SK-N-MC (cell line): ENCODE data around the gene GAPT.

ENCODE experiments used
- DNase-seq: peaks from one replicate; pipeline ENCODE4 v3.0.0-alpha.2; 2011; ENCODE audit warnings: low read depth, low spot score
- H3K27ac ChIP-seq: fragments of 200-600 bp; sonication (generic); 2 replicates; pipeline ENCODE4 v1.5.1; 2016; ENCODE audit warnings: mixed run types
- H3K36me3 ChIP-seq: fragments of 200-600 bp; sonication (generic); 2 replicates; pipeline ENCODE4 v1.6.1; 2017; ENCODE audit warnings: antibody characterized with exemption, low read length, mixed read lengths; ENCODE audit not compliant: insufficient read depth
- H3K4me3 ChIP-seq: fragments of 200-600 bp; sonication (generic); 2 replicates; pipeline ENCODE4 v1.5.1; 2016
- H3K9ac ChIP-seq: fragments of 200-600 bp; sonication (generic); 2 replicates; pipeline ENCODE4 v1.8.0; 2017; ENCODE audit warnings: mixed run types, mixed read lengths; ENCODE audit not compliant: insufficient read length
- H3K9me3 ChIP-seq: fragments of 200-600 bp; sonication (generic); 2 replicates; pipeline ENCODE4 v1.6.1; 2017; ENCODE audit warnings: low read depth, mild to moderate bottlenecking, antibody characterized with exemption, low read length, moderate library complexity, mixed read lengths
- EZH2 ChIP-seq: fragments of 200-600 bp; sonication (generic); IDR thresholded peaks from one replicate; pipeline ENCODE4 v1.6.1; 2017; ENCODE audit warnings: antibody characterized with exemption
- FOXP2 ChIP-seq: optimal IDR thresholded peaks from 2 replicates; pipeline ENCODE3; 2011; ENCODE audit warnings: mild to moderate bottlenecking, moderate library complexity; ENCODE audit not compliant: insufficient read depth; ENCODE audit errors: extremely low read length, control extremely low read depth
- POLR2AphosphoS5 ChIP-seq: IDR thresholded peaks from 2 replicates; pipeline ENCODE4 v1.6.1; 2012; ENCODE audit warnings: mild to moderate bottlenecking, low read depth, low read length, borderline replicate concordance

Gene GAPT

DNA sequence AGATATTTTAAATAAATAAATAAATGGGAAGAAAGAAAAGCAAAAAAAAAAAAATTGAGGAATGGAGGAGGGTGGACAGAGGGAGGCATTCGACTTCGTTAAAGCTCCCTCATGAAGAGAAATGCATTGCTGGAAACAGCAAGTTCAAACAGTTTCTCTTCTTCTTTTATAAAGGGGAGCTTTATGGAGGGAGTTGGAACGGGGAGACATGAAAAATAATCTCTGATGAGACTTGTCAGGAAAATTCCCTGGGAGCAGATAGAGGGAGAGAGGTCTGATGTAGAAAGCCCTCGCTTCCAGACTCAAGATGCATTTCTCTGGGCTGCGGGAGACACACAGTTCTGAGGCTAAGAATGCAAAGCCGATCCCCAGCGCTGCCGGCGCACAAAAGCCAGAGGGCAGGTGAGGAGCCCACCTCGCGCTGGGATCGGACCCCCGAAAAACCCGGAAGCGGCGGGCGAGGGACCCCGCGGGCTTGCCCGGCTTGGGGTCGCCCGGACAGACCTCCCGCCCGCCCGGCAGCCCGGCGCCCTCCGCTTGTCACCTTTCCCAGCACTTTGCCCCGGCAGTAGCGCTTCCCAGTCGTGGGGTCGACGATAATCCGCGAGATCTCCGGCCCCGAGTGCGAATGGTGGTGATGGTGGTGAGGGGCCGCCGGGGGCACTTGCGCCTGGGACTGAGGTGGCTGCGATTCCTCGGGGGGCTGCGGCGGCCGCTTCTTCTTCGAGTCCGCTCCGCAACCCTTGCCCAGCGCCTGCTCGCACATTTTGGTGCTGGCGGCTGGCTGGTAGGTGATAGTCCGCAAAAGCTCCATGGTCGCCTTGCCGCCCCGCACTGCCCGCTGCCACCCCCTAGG lies 31.9 kb upstream of the GAPT start:
- Histone ChIP-seq H3K36me3 (no peaks in the 10 kb centered on the region), H3K27ac (no peak overlapping the region), H3K9ac (peak overlapping the region; percentile 67), H3K9me3 (no peaks in the 10 kb centered on the region), H3K4me3 (peak overlapping the region; percentile 82)
- TF ChIP-seq POLR2AphosphoS5 (no peak), FOXP2 (no peak), EZH2 (no peak)
- DNase-seq = no peak

- H3K4me3 ChIP-seq = peak within 1 kb of the TSS; percentile 82
- H3K9ac ChIP-seq = peak within 1 kb of the TSS; percentile 67
- H3K36me3 ChIP-seq = no peaks in the 10 kb centered on the region
- no peak for DNase-seq
- peak; percentile 37; the same call in 1 of the 2 replicates for TF ChIP-seq POLR2AphosphoS5
- TF ChIP-seq FOXP2 = no peak
- H3K27ac ChIP-seq = no peak within 1 kb of the TSS
- no peaks in the 10 kb centered on the region for H3K9me3 ChIP-seq
Measured at GRCh38 chr5:58460002-58460731, 31.1 kb upstream of the GAPT start, which contains the start of gene PLK2. Gene PLK2 (minus strand): TSS chr5:58460086. CDS start chr5:58459959, 127 bp downstream.

DNA sequence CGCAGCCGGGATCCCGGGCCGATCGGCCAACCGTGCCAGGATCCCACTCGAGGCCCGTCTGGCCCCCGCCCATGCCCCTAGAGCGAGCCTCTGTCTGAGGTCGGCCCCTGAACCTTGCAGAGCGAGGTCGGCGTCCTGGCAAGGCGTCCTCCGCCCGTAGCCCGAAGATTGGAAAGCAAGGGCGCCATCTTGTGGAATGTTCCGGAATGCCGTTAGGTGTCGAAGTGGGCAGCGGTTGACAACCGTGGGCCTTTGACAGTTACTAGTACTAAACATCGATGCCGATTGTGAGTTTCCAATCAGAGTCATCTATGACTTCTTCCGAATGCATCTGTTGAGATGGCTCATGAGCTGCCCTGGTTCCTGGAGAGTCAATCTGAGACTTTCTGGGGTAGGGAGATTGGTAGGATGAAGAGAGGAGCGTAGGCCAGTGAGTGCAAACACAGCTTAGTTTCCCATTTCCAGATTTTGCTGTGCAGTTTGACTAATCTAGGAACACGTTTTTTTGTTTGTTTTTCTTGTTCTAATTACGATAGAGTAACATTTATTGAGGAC lies 30.4 kb upstream of the GAPT start:
- peak overlapping the region; percentile 82 for H3K4me3 ChIP-seq

DNA sequence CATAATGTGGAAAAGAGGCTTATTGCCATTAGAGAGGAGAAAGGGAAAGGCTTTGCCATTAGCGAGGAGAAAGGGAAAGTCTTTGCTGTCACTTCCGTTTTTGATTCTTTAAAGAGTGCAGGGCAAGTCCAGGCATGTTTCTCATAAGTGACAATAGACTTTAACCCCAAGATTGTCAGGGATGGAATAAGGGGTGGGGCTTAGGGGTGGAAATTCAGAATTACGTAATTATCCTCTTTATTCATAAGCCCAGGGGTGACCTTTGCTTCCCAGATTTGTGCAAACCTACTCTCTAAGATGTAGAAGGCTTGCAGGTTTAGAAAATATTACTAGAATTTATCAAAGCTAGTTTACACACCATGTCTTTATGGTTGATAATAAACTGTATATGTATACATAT lies 29.1 kb upstream of the GAPT start:
- DNase-seq = no peak
- Histone ChIP-seq H3K36me3 (no peaks in the 10 kb centered on the region), H3K4me3 (no peak overlapping the region), H3K27ac (no peak overlapping the region), H3K9ac (no peak overlapping the region), H3K9me3 (no peaks in the 10 kb centered on the region)
- TF ChIP-seq EZH2 (no peak), POLR2AphosphoS5 (no peak), FOXP2 (no peak)

More for the DNA sequence above, 30.4 kb upstream of the GAPT start:
- Histone ChIP-seq H3K36me3 (no peaks in the 10 kb centered on the region), H3K9me3 (no peaks in the 10 kb centered on the region), H3K9ac (peak overlapping the region; percentile 67), H3K27ac (no peak overlapping the region)
- TF ChIP-seq FOXP2 = no peak
- no peak for TF ChIP-seq POLR2AphosphoS5
- TF ChIP-seq EZH2 = no peak
- DNase-seq = peak; percentile 16

GRCh38 chr5:58462623-58463230 lies 28.5 kb upstream of the GAPT start:
- DNase-seq = peak; percentile 48
- no peak overlapping the region for H3K27ac ChIP-seq

GRCh38 chr5:58466939-58467338 lies 24.3 kb upstream of the GAPT start:
- DNase-seq = no peak
- Histone ChIP-seq H3K27ac (no peak overlapping the region), H3K4me3 (no peak overlapping the region), H3K36me3 (no peaks in the 10 kb centered on the region), H3K9me3 (no peaks in the 10 kb centered on the region), H3K9ac (no peak overlapping the region)
- TF ChIP-seq POLR2AphosphoS5 (no peak), FOXP2 (no peak), EZH2 (no peak)

More at GRCh38 chr5:58462623-58463230, 28.5 kb upstream of the GAPT start:
- no peak overlapping the region for H3K4me3 ChIP-seq
- H3K9ac ChIP-seq = no peak overlapping the region
- TF ChIP-seq FOXP2 = no peak
- TF ChIP-seq EZH2 = no peak
- TF ChIP-seq POLR2AphosphoS5 = no peak
- H3K36me3 ChIP-seq = no peaks in the 10 kb centered on the region
- no peaks in the 10 kb centered on the region for H3K9me3 ChIP-seq

GRCh38 chr5:58469896-58470295 lies 21.3 kb upstream of the GAPT start:
- TF ChIP-seq EZH2 (no peak), POLR2AphosphoS5 (no peak), FOXP2 (no peak)
- Histone ChIP-seq H3K36me3 (no peaks in the 10 kb centered on the region), H3K9ac (no peak overlapping the region), H3K9me3 (no peaks in the 10 kb centered on the region), H3K27ac (no peak overlapping the region), H3K4me3 (no peak overlapping the region)
- DNase-seq = no peak

DNA sequence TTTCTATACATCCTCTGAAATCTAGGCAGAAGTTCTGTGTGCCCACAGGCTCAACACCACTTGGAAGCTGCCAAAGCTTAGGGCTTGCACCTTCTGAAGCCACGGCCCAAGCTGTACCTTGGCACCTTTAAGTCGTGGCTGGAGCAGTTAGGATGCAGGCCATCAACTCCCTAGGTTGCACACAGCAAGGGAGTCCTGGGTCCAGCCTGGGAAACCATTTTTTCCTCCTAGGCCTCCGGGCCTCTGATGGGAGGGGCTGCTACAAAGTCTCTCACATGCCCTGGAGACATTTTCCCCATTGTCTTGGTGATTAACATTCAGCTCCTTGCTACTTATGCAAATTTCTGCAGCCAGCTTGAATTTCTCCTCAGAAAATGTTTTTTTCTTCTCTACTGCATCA lies 15.8 kb upstream of the GAPT start:
- no peaks in the 10 kb centered on the region for H3K9me3 ChIP-seq
- no peaks in the 10 kb centered on the region for H3K36me3 ChIP-seq
- TF ChIP-seq EZH2 (no peak), POLR2AphosphoS5 (no peak), FOXP2 (no peak)
- no peak for DNase-seq
- H3K9ac ChIP-seq = no peak overlapping the region
- no peak overlapping the region for H3K4me3 ChIP-seq
- H3K27ac ChIP-seq = no peak overlapping the region
